ENCODE measurements around the gene GALNT14. TPM values are rescaled to one million over a fixed set of nuclear protein-coding genes. Genes with fewer than 3 reads are reported as not detected.

GALNT14 gene
- total RNA-seq, 1 donor = not detected

DNA sequence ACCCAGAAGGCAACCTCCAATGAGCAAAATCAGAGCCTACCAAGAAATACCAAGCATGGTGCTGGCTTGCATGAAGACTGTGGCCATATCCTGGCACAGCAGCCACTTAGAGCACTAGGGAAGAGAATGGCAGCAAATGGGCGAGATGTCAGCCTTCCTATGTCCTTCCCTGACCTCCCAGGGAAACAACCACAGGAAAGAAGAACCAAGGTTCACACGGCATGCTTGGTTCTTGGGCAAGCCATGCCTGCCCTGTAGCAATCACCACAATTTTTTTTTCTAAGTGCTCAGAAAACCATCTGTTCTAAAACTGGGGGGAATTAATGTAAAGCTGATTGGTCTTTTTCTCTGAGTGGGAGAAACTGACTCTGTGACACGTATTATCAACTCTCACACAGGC, 27.8 kb downstream of the GALNT14 start:
- Histone ChIP-seq H3K27ac (ENCODE audit: low read depth, low read length) (no peak overlapping the region), H4K20me1 (ENCODE audit: insufficient read depth, low read length) (no peaks in the 10 kb centered on the region), H3K79me2 (ENCODE audit: insufficient read depth, low read length) (no peaks in the 10 kb centered on the region), H3K4me2 (ENCODE audit: insufficient read depth, low read length) (no peak overlapping the region), H3K36me3 (ENCODE audit: insufficient read depth, low read length) (no peaks in the 10 kb centered on the region), H3K4me3 (ENCODE audit: insufficient read depth, low read length) (no peak overlapping the region), H3K27me3 (ENCODE audit: insufficient read depth, low read length) (no peaks in the 10 kb centered on the region), H2AFZ (ENCODE audit: low read length) (no peak overlapping the region), H3K9me3 (ENCODE audit: low read depth, low read length) (no peaks in the 10 kb centered on the region), H3K4me1 (ENCODE audit: insufficient read depth, low read length) (no peaks in the 10 kb centered on the region)
- TF ChIP-seq, protein P1, sequence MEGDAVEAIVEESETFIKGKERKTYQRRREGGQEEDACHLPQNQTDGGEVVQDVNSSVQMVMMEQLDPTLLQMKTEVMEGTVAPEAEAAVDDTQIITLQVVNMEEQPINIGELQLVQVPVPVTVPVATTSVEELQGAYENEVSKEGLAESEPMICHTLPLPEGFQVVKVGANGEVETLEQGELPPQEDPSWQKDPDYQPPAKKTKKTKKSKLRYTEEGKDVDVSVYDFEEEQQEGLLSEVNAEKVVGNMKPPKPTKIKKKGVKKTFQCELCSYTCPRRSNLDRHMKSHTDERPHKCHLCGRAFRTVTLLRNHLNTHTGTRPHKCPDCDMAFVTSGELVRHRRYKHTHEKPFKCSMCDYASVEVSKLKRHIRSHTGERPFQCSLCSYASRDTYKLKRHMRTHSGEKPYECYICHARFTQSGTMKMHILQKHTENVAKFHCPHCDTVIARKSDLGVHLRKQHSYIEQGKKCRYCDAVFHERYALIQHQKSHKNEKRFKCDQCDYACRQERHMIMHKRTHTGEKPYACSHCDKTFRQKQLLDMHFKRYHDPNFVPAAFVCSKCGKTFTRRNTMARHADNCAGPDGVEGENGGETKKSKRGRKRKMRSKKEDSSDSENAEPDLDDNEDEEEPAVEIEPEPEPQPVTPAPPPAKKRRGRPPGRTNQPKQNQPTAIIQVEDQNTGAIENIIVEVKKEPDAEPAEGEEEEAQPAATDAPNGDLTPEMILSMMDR (IDR thresholded peaks at IDR 0.05; ENCODE audit: extremely low read depth, low read depth, low read length) = no peak
- no peak for DNase-seq (ENCODE audit: insufficient read length, low spot score, missing footprints)

DNA sequence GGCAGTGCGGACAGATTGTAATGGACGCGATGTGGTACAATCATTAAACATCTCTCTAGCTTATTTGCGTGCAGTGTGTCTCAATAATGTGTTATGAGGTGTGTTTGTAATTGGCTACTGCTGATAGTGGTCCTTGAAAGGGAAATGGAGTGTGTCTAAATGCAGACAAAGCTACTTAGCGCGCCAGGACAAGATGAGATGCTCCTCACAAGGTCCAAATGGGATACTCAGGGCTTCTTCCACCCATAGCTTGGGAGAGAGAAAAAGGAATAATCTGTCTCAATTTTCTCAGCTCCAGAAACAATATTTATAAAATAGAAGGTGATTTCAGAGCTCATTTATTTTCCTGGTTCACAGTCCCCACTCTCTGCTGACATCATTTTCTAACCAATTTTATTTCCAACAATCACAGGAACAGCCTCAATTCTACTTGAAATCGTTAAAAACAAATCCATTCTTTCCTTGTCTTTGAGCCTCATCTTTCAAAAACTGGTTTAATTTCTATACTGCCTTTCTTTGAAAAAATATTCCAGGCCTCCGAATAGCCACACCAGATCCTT, 28.5 kb downstream of the GALNT14 start:
- H4K20me1 ChIP-seq (ENCODE audit: insufficient read depth, low read length) = no peaks in the 10 kb centered on the region
- H2AFZ ChIP-seq (ENCODE audit: low read length) = no peak overlapping the region
- H3K9me3 ChIP-seq (ENCODE audit: low read depth, low read length) = no peaks in the 10 kb centered on the region
- no peak for DNase-seq (ENCODE audit: insufficient read length, low spot score, missing footprints)
- no peaks in the 10 kb centered on the region for H3K27me3 ChIP-seq (ENCODE audit: insufficient read depth, low read length)
- TF ChIP-seq, protein P1 (IDR thresholded peaks at IDR 0.05; ENCODE audit: extremely low read depth, low read depth, low read length) = no peak
- no peaks in the 10 kb centered on the region for H3K4me1 ChIP-seq (ENCODE audit: insufficient read depth, low read length)
- no peaks in the 10 kb centered on the region for H3K36me3 ChIP-seq (ENCODE audit: insufficient read depth, low read length)
- H3K27ac ChIP-seq (ENCODE audit: low read depth, low read length) = no peak overlapping the region
- no peak overlapping the region for H3K4me3 ChIP-seq (ENCODE audit: insufficient read depth, low read length)
- H3K79me2 ChIP-seq (ENCODE audit: insufficient read depth, low read length) = no peaks in the 10 kb centered on the region
- no peak overlapping the region for H3K4me2 ChIP-seq (ENCODE audit: insufficient read depth, low read length)

DNA sequence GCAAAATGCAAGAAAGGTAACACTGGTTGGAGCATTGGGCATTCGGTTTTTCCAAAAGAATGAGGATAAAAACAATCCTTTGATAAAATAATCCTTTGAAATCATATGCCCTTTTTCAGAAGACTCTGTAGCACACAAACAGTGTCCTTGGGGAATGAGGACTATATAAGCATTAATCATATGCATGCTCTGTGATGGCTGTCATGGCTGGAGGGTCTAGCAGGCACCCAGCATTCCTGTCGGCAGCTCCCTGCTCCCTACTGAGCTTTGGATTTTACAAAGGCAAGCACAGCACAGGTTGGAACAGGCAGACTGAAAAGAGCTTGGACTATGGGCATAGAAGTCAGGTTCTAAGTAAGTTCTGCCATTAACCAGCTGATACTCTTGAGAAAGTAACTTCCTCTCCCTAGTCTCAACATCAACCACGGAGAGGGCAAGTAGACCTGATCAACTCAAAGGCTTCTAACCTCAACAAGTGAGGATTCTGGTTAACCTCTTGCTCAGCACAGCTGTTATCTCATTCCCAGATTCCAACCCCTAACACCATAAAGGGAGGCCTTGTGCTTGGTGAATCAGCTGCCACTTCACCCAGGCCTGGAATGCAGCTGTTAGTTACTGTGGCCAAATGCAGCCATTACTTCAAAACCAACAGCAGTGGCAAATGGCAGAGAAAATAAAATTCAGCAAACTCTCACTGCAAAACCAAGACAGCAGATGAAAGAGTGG, 29.5 kb downstream of the GALNT14 start:
- TF ChIP-seq, protein P1 (IDR thresholded peaks at IDR 0.05; ENCODE audit: extremely low read depth, low read depth, low read length) = no peak
- H3K27ac ChIP-seq (ENCODE audit: low read depth, low read length) = no peak overlapping the region

DNA sequence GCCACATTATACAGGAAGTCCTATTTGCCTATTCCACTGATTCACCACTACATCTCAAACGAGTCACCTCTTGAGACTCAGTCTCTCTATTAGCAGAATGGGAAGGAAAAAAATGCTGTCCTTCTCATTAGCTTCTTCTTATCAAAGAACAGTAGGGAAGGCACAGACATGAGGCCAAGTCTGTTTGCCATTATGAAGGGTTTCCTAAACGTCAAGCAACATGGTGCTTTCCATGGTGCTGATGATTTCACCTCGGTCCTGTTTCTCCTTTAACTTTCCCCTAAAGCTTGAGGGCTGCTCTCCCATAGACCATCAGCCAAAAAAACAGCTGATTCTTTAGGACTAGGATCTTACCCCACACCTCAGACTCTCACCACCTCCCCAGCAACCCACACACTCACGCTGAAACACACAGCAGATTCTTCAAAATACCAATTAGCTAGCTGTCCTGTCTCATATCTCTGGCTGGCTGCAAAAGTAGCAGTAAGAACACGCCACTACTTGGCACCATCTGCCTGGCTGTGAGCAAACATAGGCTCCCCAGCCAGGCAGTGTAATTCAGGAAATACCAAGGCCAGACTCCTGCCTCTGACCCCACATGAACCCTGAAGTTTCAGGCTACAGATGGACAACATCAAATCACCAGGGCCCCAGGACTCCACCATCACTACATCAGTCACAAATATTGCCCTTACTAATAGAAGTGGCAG, 30.5 kb downstream of the GALNT14 start:
- DNase-seq (ENCODE audit: insufficient read length, low spot score, missing footprints) = no peak
- H3K4me2 ChIP-seq (ENCODE audit: insufficient read depth, low read length) = no peak overlapping the region
- H3K9me3 ChIP-seq (ENCODE audit: low read depth, low read length) = no peaks in the 10 kb centered on the region
- H2AFZ ChIP-seq (ENCODE audit: low read length) = no peak overlapping the region
- no peaks in the 10 kb centered on the region for H4K20me1 ChIP-seq (ENCODE audit: insufficient read depth, low read length)
- TF ChIP-seq, protein P1 (IDR thresholded peaks at IDR 0.05; ENCODE audit: extremely low read depth, low read depth, low read length) = no peak
- H3K36me3 ChIP-seq (ENCODE audit: insufficient read depth, low read length) = no peaks in the 10 kb centered on the region
- H3K4me3 ChIP-seq (ENCODE audit: insufficient read depth, low read length) = no peak overlapping the region
- H3K4me1 ChIP-seq (ENCODE audit: insufficient read depth, low read length) = no peaks in the 10 kb centered on the region
- H3K27me3 ChIP-seq (ENCODE audit: insufficient read depth, low read length) = no peaks in the 10 kb centered on the region
- no peak overlapping the region for H3K27ac ChIP-seq (ENCODE audit: low read depth, low read length)
- H3K79me2 ChIP-seq (ENCODE audit: insufficient read depth, low read length) = no peaks in the 10 kb centered on the region

More for the DNA sequence above, 29.5 kb downstream of the GALNT14 start:
- no peaks in the 10 kb centered on the region for H4K20me1 ChIP-seq (ENCODE audit: insufficient read depth, low read length)
- no peaks in the 10 kb centered on the region for H3K4me1 ChIP-seq (ENCODE audit: insufficient read depth, low read length)
- no peaks in the 10 kb centered on the region for H3K79me2 ChIP-seq (ENCODE audit: insufficient read depth, low read length)
- no peaks in the 10 kb centered on the region for H3K36me3 ChIP-seq (ENCODE audit: insufficient read depth, low read length)
- H3K27me3 ChIP-seq (ENCODE audit: insufficient read depth, low read length) = no peaks in the 10 kb centered on the region
- H3K4me2 ChIP-seq (ENCODE audit: insufficient read depth, low read length) = no peak overlapping the region
- no peak overlapping the region for H3K4me3 ChIP-seq (ENCODE audit: insufficient read depth, low read length)
- no peaks in the 10 kb centered on the region for H3K9me3 ChIP-seq (ENCODE audit: low read depth, low read length)
- H2AFZ ChIP-seq (ENCODE audit: low read length) = no peak overlapping the region
- DNase-seq (ENCODE audit: insufficient read length, low spot score, missing footprints) = no peak

Data from osteoblast (primary cell).